Measurements from ENCODE around the gene PHLDA3. TPM values are rescaled to one million over a fixed set of nuclear protein-coding genes. Genes with fewer than 3 reads are reported as not detected.

PHLDA3 gene
- total RNA-seq, result 159 TPM

DNA sequence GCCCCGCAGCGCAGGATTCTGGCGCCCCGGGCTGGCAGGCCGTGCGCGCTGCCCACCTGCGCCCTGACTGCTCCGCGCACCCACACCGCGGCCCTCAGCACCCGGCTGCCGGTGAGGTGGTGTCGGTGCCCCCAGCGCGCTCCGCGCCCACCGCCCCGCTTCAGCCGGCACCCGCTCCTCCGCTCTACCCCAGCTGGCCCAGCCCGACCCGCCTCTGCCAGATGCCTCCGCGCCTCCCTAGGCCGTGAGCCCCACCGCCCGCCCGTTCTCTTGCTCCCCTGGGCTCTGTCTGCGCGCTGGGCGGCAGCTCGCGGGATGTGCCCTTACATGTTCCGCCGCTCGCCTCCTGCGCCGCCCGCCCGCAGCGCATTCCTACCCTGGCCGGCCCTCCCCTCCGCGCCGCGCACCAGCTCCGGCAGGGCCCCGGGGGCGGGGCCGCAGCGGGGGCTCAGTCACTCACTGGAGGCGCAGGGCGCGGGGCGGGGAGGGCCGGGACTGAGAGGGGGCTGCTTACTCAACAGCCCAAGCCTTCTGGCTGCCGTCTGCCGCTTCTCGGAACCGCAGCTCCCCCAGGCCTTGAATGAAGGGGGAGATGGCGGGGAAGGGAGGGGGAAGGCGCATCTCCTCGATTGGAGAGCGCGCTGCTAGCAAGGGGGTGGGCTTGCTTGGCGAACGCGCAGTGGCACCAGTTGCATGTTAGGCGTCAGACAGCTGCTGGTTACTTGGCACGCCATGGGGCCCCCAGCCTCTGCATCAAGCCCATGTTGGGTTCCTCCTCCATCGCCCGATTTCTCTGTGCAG is at the start of gene PHLDA3:
TSS of gene PHLDA3 (minus strand) at position 345 of the 801 bp plus-strand sequence. CDS start 402 bp downstream, outside the sequence.
- ATAC-seq (peak; percentile 87), DNase-seq (ENCODE audit: low spot score) (peak; percentile 95)
- intact Hi-C loops (cut with DNase I), result no loop called here

- DNase-seq (ENCODE audit: low spot score) (no peak), ATAC-seq (no peak)
- intact Hi-C loops (cut with DNase I), result loop anchor here (10.0 kb wide), 1 partner anchor 263 kb away; no protein-coding TSS in a partner anchor
Observed at GRCh38 chr1:201518071-201518470, 49.1 kb upstream of the PHLDA3 start.

- ATAC-seq, result no peak
- DNase-seq (ENCODE audit: low spot score), result no peak
- intact Hi-C loops (cut with DNase I), result loop anchor here (10.0 kb wide), 1 partner anchor 263 kb away; no protein-coding TSS in a partner anchor
Observed at GRCh38 chr1:201517631-201518030, 48.6 kb upstream of the PHLDA3 start.

DNA sequence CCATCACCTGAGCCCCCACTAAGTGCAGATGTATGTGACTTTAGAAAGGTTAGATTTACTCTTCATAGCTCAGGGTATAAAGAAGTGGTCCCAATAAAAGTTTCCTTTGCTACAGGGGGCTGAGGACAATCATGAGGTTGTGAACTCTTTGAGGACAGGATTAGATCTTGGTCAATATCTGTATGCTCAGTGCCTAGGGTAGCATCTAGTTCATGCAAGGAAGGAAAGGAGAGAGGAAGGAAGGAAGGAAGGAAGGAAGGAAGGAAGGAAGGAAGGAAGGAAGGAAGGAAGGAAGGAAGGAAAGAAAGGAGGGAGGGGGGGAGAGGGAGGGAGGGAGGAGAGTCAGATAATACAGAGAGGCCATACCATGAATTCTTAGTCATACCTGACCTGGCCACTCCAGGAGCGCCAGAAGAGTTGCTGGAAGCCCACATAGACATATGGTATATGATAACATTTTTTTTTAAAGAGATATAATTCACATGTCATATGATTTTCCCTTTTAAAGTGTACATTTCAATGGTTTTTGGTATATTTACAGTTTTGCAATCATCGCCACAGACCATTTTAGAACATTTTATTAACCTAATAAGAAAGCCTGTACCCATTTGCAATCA is 47.6 kb upstream of the PHLDA3 start:
- DNase-seq (ENCODE audit: low spot score) (no peak), ATAC-seq (no peak)
- intact Hi-C loops (cut with DNase I), result loop anchor here (10.0 kb wide), 1 partner anchor 262 kb away; no protein-coding TSS in a partner anchor

- ATAC-seq (no peak), DNase-seq (ENCODE audit: low spot score) (no peak)
- intact Hi-C loops (cut with DNase I), result loop anchor here (10.0 kb wide), 1 partner anchor 261 kb away; no protein-coding TSS in a partner anchor
Observed at GRCh38 chr1:201515895-201516294, 46.9 kb upstream of the PHLDA3 start.

GRCh38 chr1:201515062-201515750 is 46.2 kb upstream of the PHLDA3 start:
- intact Hi-C loops (cut with DNase I), result loop anchor here (10.0 kb wide), 1 partner anchor 260 kb away; no protein-coding TSS in a partner anchor
- DNase-seq (ENCODE audit: low spot score), result no peak
- no peak for ATAC-seq

DNA sequence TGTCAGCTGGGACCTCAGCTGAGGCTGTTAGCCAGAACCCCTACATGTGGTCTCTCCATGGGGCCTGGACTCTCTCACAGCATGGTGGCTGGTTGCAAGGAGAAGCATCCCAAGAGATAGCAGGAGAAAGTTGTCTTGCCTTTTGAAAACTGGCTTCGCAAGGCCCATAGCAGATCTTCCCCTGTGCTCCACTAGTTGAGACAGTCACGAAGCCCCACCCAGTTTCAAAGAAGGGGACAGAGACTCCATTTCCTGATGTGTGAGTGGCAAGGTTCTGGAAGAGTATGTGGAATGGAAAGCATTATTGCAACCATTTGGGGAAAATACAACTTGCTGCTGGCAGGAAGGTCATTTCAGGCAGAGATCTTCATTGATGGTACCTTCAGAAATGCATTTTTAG is 45.5 kb upstream of the PHLDA3 start:
- no peak for ATAC-seq
- no peak for DNase-seq (ENCODE audit: low spot score)
- intact Hi-C loops (cut with DNase I), result loop anchor here (10.0 kb wide), 1 partner anchor 260 kb away; no protein-coding TSS in a partner anchor

- ATAC-seq (no peak), DNase-seq (ENCODE audit: low spot score) (no peak)
- intact Hi-C loops (cut with DNase I), result loop anchor here (2.0 to 10.0 kb wide), 2 partner anchors 31 to 259 kb away; no protein-coding TSS in a partner anchor
Observed at GRCh38 chr1:201513498-201514243, 44.7 kb upstream of the PHLDA3 start.

DNA sequence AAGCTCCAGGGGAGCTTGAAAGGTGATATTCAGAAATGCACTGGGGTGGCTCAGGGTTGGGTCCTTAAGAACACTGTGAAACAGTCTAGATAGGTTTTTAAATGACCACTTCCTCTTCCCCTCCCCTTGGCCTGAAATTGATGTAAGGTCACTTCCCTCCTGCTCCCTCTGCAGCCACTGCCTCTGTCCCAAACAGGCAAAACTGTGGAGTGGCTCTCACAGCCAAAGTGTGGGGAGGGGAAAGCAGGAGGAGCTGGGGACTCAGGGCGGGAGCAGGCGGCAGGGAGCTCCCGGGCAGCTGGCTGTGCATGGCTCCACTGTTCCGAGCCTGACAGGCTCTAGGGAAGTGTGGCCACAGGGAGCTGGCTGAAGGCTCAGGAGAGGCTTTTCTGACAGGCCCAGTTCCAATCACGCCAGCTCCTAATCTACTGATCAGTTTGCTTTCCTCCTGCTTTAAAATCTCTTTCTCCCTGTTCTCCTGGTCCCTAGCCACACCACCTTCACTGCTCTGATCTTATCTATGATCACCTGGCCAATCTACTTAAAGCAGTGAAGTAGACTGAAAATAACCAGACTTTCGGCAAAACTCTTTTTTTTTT is 43.1 kb upstream of the PHLDA3 start:
- ATAC-seq (peak; percentile 82), DNase-seq (ENCODE audit: low spot score) (peak; percentile 75)
- intact Hi-C loops (cut with DNase I), result loop anchor here (2.0 to 10.0 kb wide), 2 partner anchors 29 to 257 kb away; no protein-coding TSS in a partner anchor

DNA sequence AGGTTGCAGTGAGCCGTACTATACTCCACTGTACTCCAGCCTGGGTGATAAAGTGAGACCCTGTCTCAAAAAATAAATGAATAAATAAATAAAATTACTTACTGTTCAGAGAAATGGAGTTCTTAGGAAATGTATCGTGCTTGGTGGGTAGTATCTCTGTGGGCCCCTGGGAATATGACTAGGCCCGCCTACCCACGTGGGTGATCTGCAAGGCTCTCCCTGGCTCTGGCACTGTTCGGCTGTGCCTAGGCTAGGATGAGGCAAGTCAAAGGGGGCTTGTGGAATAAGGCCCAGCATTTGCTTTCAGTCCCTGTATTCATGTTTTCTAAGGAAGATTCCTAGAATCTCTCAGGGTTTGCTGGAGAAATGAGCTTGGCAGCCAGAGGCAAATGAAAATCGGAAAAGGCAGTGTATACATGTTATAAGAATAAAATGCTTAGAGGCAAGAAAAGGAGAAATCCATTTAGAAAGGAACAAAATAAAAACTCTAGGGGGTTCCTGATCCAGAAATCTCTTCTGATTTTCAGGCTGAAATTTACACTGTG is 42.5 kb upstream of the PHLDA3 start:
- no peak for ATAC-seq
- intact Hi-C loops (cut with DNase I), result loop anchor here (10.0 kb wide), 1 partner anchor 257 kb away; no protein-coding TSS in a partner anchor
- no peak for DNase-seq (ENCODE audit: low spot score)

GRCh38 chr1:201510734-201511133 is 41.7 kb upstream of the PHLDA3 start:
- ATAC-seq, result no peak
- DNase-seq (ENCODE audit: low spot score), result no peak

DNA sequence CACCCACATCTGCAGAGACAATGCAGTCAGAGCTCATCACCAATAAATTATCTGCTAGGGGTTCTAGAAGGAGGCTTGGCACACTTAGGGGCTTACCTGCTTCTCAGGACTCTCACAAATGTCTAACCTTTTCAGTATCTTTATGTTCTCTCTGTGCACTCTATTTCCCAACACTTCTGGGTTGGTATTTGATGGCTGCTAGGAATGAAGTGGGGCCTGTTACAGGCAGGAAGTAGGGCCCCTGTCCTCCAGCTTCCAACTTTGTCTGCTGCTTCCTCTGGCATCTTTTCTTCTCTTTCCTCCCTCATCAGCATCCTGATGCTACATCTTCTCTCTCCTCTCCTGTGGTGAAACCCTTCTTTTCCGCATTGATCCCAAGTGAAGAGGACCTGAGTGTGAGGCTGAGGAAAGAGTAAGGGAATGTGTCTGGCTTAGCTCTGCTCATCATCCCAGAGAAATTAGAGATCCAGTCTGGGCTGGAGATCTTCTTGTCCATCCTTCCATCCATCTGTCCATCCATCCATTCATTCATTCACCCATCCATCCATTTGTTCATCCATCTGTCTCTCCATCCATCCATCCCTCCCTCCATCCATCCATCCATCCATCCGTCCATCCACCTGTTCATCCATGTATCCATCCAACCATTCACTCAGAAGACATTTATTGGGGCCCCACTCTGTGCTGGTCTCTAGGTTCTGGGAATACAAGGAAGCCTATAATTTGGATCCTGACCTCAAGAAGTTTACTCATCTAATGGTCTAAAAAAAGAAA is 40.8 kb upstream of the PHLDA3 start:
- DNase-seq (ENCODE audit: low spot score) (no peak), ATAC-seq (no peak)
- intact Hi-C loops (cut with DNase I), result loop anchor here (10.0 kb wide), 2 partner anchors 65 to 255 kb away; no protein-coding TSS in a partner anchor

More at GRCh38 chr1:201510734-201511133, 41.7 kb upstream of the PHLDA3 start:
- intact Hi-C loops (cut with DNase I), result loop anchor here (10.0 kb wide), 1 partner anchor 256 kb away; no protein-coding TSS in a partner anchor

GRCh38 chr1:201508809-201509208 is 39.8 kb upstream of the PHLDA3 start:
- ATAC-seq, result no peak
- intact Hi-C loops (cut with DNase I), result loop anchor here (10.0 kb wide), 1 partner anchor 64 kb away; no protein-coding TSS in a partner anchor
- no peak for DNase-seq (ENCODE audit: low spot score)

- ATAC-seq (no peak), DNase-seq (ENCODE audit: low spot score) (no peak)
- intact Hi-C loops (cut with DNase I), result loop anchor here (10.0 kb wide), 1 partner anchor 63 kb away; no protein-coding TSS in a partner anchor
Observed at GRCh38 chr1:201507360-201507675, 38.3 kb upstream of the PHLDA3 start.

DNA sequence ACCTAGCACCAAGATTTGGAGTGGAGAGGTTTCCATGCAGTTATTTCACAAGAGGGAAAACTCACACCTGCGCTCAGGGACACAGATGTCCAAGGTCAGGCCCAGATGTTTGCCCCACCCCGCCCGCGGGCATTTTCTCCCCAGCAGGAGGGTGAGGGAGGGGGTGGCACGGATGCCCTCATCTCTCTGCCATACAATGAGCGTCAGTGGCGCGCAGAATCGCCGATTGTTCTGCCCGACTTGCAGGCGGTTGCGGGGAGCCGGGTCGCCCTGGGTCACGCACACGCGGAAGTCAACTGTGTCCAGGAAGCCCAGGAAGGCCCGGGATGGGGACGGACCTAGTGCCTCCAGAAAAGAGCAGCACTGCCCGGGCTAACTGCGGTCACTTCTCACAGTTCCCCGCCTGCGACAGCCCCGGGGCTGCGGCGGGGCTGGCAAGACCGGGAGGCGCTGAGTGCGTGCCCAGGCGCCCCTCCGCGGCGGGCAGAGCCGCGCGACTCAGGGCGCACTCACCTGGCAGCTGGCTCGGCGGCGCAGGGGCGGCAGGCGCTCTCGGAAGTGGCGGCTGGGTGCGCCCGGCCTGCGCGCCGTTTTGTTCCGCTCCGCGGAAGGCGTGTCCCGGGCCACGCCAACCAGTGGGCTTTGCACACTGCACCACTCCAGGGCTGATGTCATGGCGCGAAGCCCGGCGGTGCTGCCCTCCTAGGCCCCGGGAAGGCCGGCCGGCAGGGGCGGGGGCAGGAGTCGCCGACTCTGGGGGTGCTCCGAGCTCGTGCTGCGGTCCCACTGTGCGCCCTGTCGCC is 37.8 kb upstream of the PHLDA3 start, which contains the start of gene CSRP1:
TSS of gene CSRP1 (minus strand) at position 567 of the 803 bp plus-strand sequence. CDS start 10,820 bp downstream, outside the sequence.
- intact Hi-C loops (cut with DNase I), result loop anchor here (10.0 kb wide), 1 partner anchor 62 kb away; no protein-coding TSS in a partner anchor
- peak; percentile 93 for DNase-seq (ENCODE audit: low spot score)

GRCh38 chr1:201506092-201506491 is 37.1 kb upstream of the PHLDA3 start:
- peak; percentile 28 for ATAC-seq
- no peak for DNase-seq (ENCODE audit: low spot score)

More for the DNA sequence above, 37.8 kb upstream of the PHLDA3 start, which contains the start of gene CSRP1:
- ATAC-seq, result peak; percentile 90

More at GRCh38 chr1:201506092-201506491, 37.1 kb upstream of the PHLDA3 start:
- intact Hi-C loops (cut with DNase I), result loop anchor here (10.0 kb wide), 1 partner anchor 61 kb away; no protein-coding TSS in a partner anchor
